ENCODE data around the gene ZNF546. TPM values are rescaled to one million over a fixed set of nuclear protein-coding genes. Genes with fewer than 3 reads are reported as not detected.

Gene ZNF546
- total RNA-seq, 1 experiment from 2014 or later = 68.4 TPM

DNA sequence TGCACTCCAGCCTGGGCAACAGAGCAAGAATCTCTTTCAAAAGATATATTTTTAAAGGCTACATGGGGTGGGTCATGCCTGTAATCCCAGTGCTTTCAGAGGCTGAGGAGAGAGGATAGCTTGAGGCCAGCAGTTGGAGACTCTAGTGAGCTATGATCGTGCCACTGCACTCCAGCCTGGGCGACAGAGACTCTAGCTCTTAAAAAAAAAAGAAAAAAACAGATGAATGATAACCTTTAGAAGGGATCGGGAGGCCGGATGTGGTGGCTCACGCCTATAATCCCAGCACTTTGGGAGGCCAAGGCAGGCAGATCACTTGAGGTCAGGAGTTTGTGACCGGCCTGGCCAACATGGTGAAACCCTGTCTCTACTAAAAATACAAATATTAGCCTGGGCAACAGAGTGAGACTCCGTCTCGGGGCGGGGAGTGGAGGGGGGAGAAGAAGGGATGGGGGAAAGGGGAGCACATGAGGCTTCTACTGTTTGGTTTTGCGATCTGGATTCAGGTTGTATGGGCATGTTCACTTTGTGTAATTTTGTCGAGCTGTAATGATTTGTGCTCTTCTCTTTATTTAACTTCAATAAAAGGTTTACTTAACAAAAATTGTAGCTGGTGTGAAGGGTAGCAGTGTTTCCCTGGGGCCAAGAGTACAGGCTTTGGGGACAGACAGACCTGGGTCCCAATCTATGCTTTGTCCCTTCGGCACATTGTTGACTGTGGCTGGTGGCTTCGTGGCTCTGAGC, 27.0 kb upstream of the ZNF546 start:
- DNase-seq (ENCODE audit: low read depth, low spot score) = no peak
- no TSS peak for BruUV-seq (replicated peaks)
- ChIA-PET CTCF (interaction anchor here (0.5 to 4.2 kb wide), 91 partner anchors 8 to 1279 kb away, joined by 3 to 149 read pairs (median 5); partner anchors contain the start of genes DYRK1B, FBL, FCGBP and RPS16), POLR2A (interaction anchor here (0.6 to 4.0 kb wide), 56 partner anchors 9 to 582 kb away, joined by 3 to 55 read pairs (median 6); partner anchors contain the start of genes AKT2, DYRK1B, FBL and FCGBP)
- in situ Hi-C loops (cut with HindIII; ENCODE audit: low pct_unique_long_range_greater_than_20kb, low sequenced_read_pairs) (loop anchor here (5.0 kb wide), 4 partner anchors 33 to 128 kb away; no protein-coding TSS in a partner anchor), intact Hi-C loops (cut with micrococcal nuclease; ENCODE audit: unreplicated experiment) (loop anchor here (2.0 kb wide), 2 partner anchors 73 to 125 kb away; no protein-coding TSS in a partner anchor)
- Histone ChIP-seq H3K36me3 (ENCODE audit: control insufficient read depth, insufficient read depth, low read length) (peaks cover 29% of the 10 kb centered on the region), H3K27me3 (ENCODE audit: control insufficient read depth, insufficient read depth, low read length) (no peaks in the 10 kb centered on the region), H3K4me3 (ENCODE audit: low read depth in 2 of 2, low read length in 2 of 2) (peak overlapping the region; percentile 35 to 50), H3K4me1 (ENCODE audit: control insufficient read depth, insufficient read depth, low read length) (peaks cover 17% of the 10 kb centered on the region), H3K9me3 (ENCODE audit: control insufficient read depth, insufficient read depth, low read depth, low read length) (no peaks in the 10 kb centered on the region), H3K27ac (ENCODE audit: low read length) (peak overlapping the region; percentile 82)
- TF ChIP-seq POLR2AphosphoS5 (IDR thresholded peaks at IDR 0.05; ENCODE audit: low read depth, low read length) = no peak
- TF ChIP-seq, protein P1, sequence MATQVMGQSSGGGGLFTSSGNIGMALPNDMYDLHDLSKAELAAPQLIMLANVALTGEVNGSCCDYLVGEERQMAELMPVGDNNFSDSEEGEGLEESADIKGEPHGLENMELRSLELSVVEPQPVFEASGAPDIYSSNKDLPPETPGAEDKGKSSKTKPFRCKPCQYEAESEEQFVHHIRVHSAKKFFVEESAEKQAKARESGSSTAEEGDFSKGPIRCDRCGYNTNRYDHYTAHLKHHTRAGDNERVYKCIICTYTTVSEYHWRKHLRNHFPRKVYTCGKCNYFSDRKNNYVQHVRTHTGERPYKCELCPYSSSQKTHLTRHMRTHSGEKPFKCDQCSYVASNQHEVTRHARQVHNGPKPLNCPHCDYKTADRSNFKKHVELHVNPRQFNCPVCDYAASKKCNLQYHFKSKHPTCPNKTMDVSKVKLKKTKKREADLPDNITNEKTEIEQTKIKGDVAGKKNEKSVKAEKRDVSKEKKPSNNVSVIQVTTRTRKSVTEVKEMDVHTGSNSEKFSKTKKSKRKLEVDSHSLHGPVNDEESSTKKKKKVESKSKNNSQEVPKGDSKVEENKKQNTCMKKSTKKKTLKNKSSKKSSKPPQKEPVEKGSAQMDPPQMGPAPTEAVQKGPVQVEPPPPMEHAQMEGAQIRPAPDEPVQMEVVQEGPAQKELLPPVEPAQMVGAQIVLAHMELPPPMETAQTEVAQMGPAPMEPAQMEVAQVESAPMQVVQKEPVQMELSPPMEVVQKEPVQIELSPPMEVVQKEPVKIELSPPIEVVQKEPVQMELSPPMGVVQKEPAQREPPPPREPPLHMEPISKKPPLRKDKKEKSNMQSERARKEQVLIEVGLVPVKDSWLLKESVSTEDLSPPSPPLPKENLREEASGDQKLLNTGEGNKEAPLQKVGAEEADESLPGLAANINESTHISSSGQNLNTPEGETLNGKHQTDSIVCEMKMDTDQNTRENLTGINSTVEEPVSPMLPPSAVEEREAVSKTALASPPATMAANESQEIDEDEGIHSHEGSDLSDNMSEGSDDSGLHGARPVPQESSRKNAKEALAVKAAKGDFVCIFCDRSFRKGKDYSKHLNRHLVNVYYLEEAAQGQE (IDR thresholded peaks at IDR 0.05; ENCODE audit: insufficient read depth in 1 of 2, low read depth in 2 of 2, low read length in 1 of 2) = no peak
- TF ChIP-seq TCF7L2 (IDR thresholded peaks at IDR 0.05; ENCODE audit: low read depth, low read length) = no peak
- TF ChIP-seq SIN3A (IDR thresholded peaks at IDR 0.05; ENCODE audit: borderline replicate concordance, insufficient read depth, low read depth, low read length) = no peak
- no peak for TF ChIP-seq CTCF (IDR thresholded peaks at IDR 0.05)
- no peak for ATAC-seq

DNA sequence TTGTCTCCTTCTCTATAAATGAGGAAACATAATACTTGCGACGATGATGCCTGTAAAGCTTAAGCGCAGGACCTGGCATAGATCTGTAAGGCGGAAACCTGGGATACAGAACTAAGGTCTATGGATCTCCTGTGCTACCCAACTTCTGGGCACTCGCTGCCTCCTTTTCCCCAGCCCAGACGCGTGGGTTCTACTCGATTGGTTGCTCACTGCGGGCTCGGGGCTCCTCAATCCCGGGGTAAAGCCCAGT, 26.5 kb upstream of the ZNF546 start:
- peaks cover 34% of the 10 kb centered on the region for H3K36me3 ChIP-seq (ENCODE audit: control insufficient read depth, insufficient read depth, low read length)
- DNase-seq (ENCODE audit: low read depth, low spot score) (no peak), ATAC-seq (no peak)
- POLR2A ChIA-PET = interaction anchor here (0.5 to 4.0 kb wide), 82 partner anchors 9 to 1886 kb away, joined by 3 to 55 read pairs (median 5); partner anchors contain the start of genes AKT2, DYRK1B, FBL and FCGBP
- CTCF ChIA-PET = interaction anchor here (0.5 to 4.2 kb wide), 97 partner anchors 9 to 673 kb away, joined by 3 to 149 read pairs (median 5); partner anchors contain the start of genes DLL3, DYRK1B, EID2B and FBL
- H3K9me3 ChIP-seq (ENCODE audit: control insufficient read depth, insufficient read depth, low read depth, low read length) = no peaks in the 10 kb centered on the region
- BruUV-seq (replicated peaks) = TSS peak; percentile 89
- in situ Hi-C loops (cut with HindIII; ENCODE audit: low pct_unique_long_range_greater_than_20kb, low sequenced_read_pairs) (loop anchor here (5.0 kb wide), 4 partner anchors 33 to 128 kb away; no protein-coding TSS in a partner anchor), intact Hi-C loops (cut with micrococcal nuclease; ENCODE audit: unreplicated experiment) (loop anchor here (2.0 kb wide), 2 partner anchors 74 to 126 kb away; no protein-coding TSS in a partner anchor)
- H3K27me3 ChIP-seq (ENCODE audit: control insufficient read depth, insufficient read depth, low read length) = no peaks in the 10 kb centered on the region
- H3K4me1 ChIP-seq (ENCODE audit: control insufficient read depth, insufficient read depth, low read length) = peaks cover 17% of the 10 kb centered on the region
- peak overlapping the region; percentile 35 to 50 for H3K4me3 ChIP-seq (ENCODE audit: low read depth in 2 of 2, low read length in 2 of 2)
- peak overlapping the region; percentile 82 for H3K27ac ChIP-seq (ENCODE audit: low read length)
- TF ChIP-seq, protein P1 (IDR thresholded peaks at IDR 0.05; ENCODE audit: insufficient read depth in 1 of 2, low read depth in 2 of 2, low read length in 1 of 2) = no peak
- TF ChIP-seq POLR2AphosphoS5 (IDR thresholded peaks at IDR 0.05; ENCODE audit: low read depth, low read length) (no peak), CTCF (IDR thresholded peaks at IDR 0.05) (no peak), TCF7L2 (IDR thresholded peaks at IDR 0.05; ENCODE audit: low read depth, low read length) (no peak), SIN3A (IDR thresholded peaks at IDR 0.05; ENCODE audit: borderline replicate concordance, insufficient read depth, low read depth, low read length) (no peak)

All from Panc1 (cell line).